GM18502 (cell line): ENCODE measurements around the gene MACROD1.

Experiments used
- ATAC-seq: cut with Tn5 transposase; IDR thresholded peaks from one replicate; pipeline ENCODE4 v1.9.1; 2021; ENCODE audit warnings: mild to moderate bottlenecking; ENCODE audit not compliant: unreplicated experiment, poor library complexity

MACROD1 gene

GRCh38 chr11:64132982-64133705, 32.8 kb downstream of the MACROD1 start:
- ATAC-seq = no peak

DNA sequence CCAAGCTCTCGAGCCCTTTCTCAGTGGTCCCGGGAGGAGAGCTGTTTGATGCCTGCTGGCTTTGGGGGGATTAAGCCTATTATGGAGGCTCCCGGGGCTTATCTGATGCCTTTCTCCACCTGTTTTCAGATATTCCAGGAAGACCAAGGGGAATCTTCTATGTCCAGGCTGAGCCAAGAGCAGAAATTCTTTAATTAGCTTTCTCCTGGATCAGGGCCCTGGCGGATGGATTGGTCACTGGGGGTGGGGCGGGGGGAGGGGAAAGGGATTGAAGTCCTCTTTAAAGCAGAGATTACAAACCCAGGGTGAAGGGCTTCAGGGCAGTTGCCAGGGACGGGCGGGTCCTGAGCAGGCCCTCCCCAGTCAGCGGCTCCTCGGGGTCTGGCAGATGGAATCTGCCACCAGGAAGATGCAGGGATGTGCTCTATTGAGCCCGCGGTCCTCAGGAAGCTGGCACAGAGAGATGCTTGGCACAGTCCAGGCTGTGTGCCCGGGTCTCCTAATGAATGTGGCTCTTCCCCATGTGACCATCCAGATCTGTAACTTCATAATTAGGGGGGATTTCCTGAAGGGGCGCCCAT, 33.6 kb downstream of the MACROD1 start:
- no peak for ATAC-seq

GRCh38 chr11:64131683-64132190, 34.2 kb downstream of the MACROD1 start:
- no peak for ATAC-seq

DNA sequence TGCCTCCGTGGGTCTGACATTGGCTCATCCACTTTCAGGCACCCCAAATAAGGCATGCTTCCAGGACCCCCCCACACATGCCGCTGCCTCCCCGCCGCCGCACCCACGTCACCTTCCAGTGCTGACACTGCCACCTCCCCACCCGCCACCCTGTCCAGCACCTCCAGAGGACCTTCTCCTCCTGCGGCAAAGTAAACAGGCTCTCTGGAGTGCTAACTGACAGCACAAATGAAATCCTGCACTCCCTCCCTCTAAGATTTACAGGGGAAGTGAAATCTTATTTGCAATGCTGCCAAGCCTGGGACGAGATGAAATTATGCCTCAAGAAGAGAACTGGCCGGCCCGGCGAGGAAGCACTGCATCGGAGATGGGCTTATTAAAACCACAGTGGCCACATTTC, 35.3 kb downstream of the MACROD1 start:
- no peak for ATAC-seq

- no peak for ATAC-seq
Measured at GRCh38 chr11:64129403-64129802, 36.5 kb downstream of the MACROD1 start.

- no peak for ATAC-seq
Measured at GRCh38 chr11:64128255-64129006, 37.5 kb downstream of the MACROD1 start.

GRCh38 chr11:64127267-64128072, 38.4 kb downstream of the MACROD1 start:
- no peak for ATAC-seq

GRCh38 chr11:64126796-64127195, 39.1 kb downstream of the MACROD1 start:
- no peak for ATAC-seq

GRCh38 chr11:64126371-64126770, 39.5 kb downstream of the MACROD1 start:
- ATAC-seq = no peak

GRCh38 chr11:64125676-64126075, 40.2 kb downstream of the MACROD1 start:
- no peak for ATAC-seq

- ATAC-seq = no peak
Measured at GRCh38 chr11:64124147-64124546, 41.8 kb downstream of the MACROD1 start.

DNA sequence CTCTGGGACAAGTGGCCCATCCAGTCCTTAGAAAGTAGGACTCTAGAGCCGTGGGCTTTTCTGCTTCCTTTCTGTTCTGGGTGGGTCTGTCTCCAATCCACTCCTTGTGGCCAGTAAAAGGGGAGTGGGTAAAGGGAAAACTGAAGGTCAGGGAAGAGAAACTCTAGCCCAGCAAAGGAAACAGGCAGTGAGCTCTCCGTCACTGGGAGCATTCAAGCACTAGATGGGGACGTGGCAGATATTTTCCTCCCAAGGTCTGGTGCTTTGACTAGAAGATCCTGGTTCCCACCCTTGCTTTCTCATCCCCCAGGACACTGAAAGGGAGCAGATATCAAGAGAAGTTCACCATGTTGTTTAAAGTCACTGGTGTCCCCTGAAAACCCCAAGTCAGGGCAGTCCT, 42.2 kb downstream of the MACROD1 start:
- ATAC-seq = no peak

GRCh38 chr11:64122411-64123410, 43.2 kb downstream of the MACROD1 start:
- no peak for ATAC-seq

DNA sequence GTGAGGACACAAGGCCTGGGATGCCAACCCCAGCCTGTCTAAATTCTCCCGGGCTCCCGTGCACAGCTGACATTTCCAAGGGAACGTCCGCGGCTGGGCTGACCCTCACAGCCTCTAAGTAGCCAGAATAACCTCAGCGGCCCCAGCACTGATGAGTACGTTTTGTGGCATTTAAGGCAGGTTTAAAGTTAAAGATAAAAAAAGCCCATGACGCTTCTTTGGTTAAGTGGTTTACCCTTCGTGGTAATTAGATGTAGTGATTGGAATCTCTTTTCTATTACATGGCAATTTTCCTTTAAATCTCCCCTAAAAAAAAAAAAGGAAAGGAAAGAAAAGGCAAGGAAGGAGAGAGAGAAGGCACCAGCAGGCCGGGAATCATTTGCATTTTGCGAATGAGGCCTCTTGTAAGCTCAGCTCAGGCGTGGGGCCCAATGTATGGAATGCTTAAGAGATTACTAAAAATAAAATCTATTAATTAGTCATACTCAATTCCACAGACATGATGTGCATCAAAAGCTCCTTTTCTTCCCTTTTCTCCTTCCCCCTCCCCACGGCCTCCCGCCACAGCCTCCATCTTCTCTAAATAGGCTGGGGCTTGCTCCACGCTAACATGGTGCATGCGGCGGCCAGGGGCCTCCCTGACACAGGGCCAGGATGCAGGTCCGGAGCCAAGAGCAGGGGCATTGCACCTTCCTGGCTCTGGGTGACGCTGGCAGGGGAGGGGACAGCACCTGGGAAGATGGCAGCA, 44.1 kb downstream of the MACROD1 start:
- no peak for ATAC-seq

- ATAC-seq = no peak
Measured at GRCh38 chr11:64120951-64121569, 44.9 kb downstream of the MACROD1 start.

DNA sequence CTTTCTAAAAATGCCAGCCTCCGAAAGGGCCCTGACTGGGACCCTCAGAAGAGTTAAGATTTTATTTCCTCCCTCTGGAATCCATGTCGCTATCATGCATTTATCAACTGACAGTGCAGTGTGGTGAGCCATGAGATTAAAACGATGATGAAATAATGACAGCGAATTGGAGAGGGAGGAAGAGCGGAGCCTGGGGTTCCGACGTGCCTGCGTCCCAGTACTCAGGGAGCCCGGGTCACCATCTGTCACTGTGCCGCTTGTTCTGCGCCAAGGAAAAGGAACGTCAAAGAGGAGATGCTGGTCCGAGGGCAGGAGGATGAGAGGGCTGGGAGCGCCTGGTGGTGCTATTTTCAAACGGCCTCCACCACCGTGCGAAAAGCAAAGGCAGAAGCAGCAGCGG, 46.2 kb downstream of the MACROD1 start:
- ATAC-seq = no peak

GRCh38 chr11:64118876-64119665, 46.8 kb downstream of the MACROD1 start:
- ATAC-seq = no peak
